Activated CD4-positive, alpha-beta T cell treated with anti-CD3 and anti-CD28 coated beads for 36 hours (primary cell): ENCODE measurements around the gene CCDC188. TPM values are rescaled to one million over a fixed set of nuclear protein-coding genes. Genes with fewer than 3 reads are reported as not detected.

ENCODE experiments used
- ATAC-seq: fragments of 200-7000 bp; cut with Tn5 transposase; one replicate; pipeline ENCODE4 v1.10.0; 2021; ENCODE audit warnings: mild to moderate bottlenecking, moderate library complexity
- CTCF ChIA-PET: fragments of 350-600 bp; sonication (Branson Sonifier 250); formaldehyde crosslinking; loops from one replicate; lab custom pipeline; 2021; ENCODE audit warnings: antibody characterized with exemption; lab: Charles Lee
- POLR2A ChIA-PET: fragments of 350-600 bp; sonication (Branson Sonifier 250); formaldehyde crosslinking; loops from one replicate; lab custom pipeline; 2021; ENCODE audit warnings: antibody characterized with exemption, inconsistent platforms; lab: Charles Lee
- DNase-seq: peaks from one replicate; pipeline ENCODE4 v3.0.0-alpha.2; 2020
- H3K27ac Mint-ChIP-seq: one replicate; pipeline ENCODE4 v1.8.0; 2021; ENCODE audit warnings: mixed read lengths
- H3K27me3 Mint-ChIP-seq: one replicate; pipeline ENCODE4 v1.8.0; 2021; ENCODE audit warnings: mixed read lengths
- H3K36me3 Mint-ChIP-seq: one replicate; pipeline ENCODE4 v1.8.0; 2021; ENCODE audit warnings: low read depth, mixed read lengths
- H3K4me1 Mint-ChIP-seq: one replicate; pipeline ENCODE4 v1.8.0; 2021; ENCODE audit warnings: mixed read lengths
- H3K4me3 Mint-ChIP-seq: one replicate; pipeline ENCODE4 v1.8.0; 2021; ENCODE audit warnings: mild to moderate bottlenecking, moderate library complexity, mixed read lengths
- H3K9me3 Mint-ChIP-seq: one replicate; pipeline ENCODE4 v1.8.0; 2021; ENCODE audit warnings: low read depth, mixed read lengths
- intact Hi-C, 2 experiments: fragments of 100-400 bp; cut with DNase I in 1 of 2; cut with micrococcal nuclease in 1 of 2; formaldehyde crosslinking; loops; one replicate each; pipeline versions ENCODE4 v1.14.2 to v1.15.1; 2022 to 2024; cut with DNase I, micrococcal nuclease
- total RNA-seq, 2 experiments: library from RNA; stranded (reverse); gene quantifications; one replicate each; pipeline ENCODE4 v1.2.3, GENCODE V29; 2021

Gene CCDC188
- total RNA-seq, 2 experiments from 2014 or later, result not detected

DNA sequence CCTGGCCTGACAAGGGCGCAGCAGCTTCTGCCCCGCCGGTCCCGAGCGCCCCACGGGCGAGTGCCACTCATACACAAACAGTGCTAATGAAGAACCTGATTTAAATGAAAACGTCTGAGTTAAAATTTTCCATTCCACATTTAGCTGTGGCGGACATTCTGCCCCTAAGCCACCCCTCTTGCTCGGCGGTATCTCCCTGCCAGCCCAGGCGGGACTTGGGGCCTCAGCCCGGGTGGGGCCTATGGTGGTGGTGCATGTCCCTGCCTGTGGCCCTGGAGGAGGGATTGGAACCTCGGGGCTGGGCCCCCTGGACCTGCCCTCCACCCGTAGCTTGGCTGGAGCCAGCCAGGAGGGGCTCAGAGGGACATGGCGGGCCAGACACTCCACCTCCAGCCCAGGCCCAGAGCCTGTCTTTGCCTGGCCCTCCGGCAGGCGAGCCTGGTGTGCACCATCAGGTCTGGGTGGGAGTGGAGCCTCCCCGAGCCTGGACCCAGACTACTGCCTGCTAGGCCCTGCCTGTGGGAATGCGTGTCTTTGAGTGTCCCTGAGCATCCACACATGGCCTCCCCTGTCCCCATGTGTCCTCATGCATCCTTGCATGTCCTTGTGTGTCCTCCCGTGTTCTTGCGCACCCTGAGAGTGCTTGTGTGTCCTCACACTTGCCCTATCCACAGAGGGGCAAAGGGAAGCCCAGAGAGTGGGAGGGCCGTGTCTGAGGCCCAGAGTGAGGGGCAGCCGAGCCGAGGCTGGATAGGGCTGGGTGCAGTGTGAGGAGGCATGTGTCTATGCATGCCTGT, 14.9 kb downstream of the CCDC188 start:
- POLR2A ChIA-PET, result no interaction called here
- Mint-ChIP-seq H3K4me3 (no peak overlapping the region), H3K4me1 (peaks cover 28% of the 10 kb centered on the region), H3K27ac (no peak overlapping the region), H3K27me3 (no peaks in the 10 kb centered on the region), H3K36me3 (no peaks in the 10 kb centered on the region), H3K9me3 (no peaks in the 10 kb centered on the region)
- intact Hi-C loops, result no loop called here
- ATAC-seq, result no peak
- no peak for DNase-seq
- CTCF ChIA-PET, result no interaction called here

DNA sequence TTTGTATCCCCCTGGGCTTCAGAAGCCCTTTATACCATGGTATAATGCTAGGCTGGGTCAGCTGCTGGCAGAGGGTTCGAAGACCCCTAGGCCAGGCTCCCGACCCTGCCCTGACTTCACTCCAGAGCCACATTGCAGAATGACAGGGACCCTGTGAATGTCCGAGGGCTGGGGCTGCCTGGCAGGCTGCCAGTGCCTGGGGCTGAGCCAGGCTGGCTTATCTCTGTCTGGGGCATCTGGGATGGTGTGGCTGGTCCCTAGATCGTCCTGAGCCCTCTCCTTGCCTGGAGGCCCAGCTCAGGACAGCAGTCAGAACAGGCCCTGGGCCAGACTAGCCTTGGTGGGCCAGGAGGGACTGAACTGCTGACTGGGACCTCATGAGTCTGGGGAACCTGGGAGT, 15.6 kb downstream of the CCDC188 start:
- no peak overlapping the region for H3K27ac Mint-ChIP-seq
- POLR2A ChIA-PET, result no interaction called here
- ATAC-seq (no peak), DNase-seq (no peak)
- H3K4me3 Mint-ChIP-seq, result no peak overlapping the region
- intact Hi-C loops, result no loop called here
- H3K27me3 Mint-ChIP-seq, result no peaks in the 10 kb centered on the region
- H3K36me3 Mint-ChIP-seq, result no peaks in the 10 kb centered on the region
- H3K4me1 Mint-ChIP-seq, result peaks cover 28% of the 10 kb centered on the region
- no peaks in the 10 kb centered on the region for H3K9me3 Mint-ChIP-seq
- CTCF ChIA-PET, result no interaction called here

DNA sequence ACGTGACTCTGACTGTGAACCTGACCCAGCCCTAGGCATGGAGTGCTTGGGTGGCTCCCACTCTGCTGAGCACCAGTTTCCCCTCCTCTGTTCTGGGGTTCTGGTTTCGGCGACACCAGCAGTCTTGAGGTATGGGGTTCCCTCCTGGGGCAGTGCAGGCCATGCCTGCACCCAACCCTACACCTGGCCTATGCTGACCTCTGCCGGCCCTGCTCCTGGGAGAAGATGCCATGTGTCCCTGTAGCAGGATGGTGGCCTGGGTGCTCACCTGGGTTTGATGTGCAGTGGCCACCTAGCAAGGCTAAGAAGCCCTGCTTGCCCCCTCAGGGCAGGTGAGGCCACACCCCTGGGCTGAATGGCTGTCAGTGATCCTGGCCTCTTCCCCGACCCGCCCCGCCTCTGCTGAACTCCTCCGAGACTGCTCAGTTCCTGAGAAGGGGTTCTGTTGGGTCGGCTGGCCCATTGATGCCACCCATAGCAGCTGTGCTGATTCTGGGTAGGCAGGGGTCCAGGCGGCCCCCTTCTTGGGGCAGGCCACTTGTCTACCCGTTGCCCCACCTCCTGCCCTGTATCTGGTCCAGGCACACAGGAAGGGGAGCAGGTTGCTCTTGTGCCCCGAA, 16.8 kb downstream of the CCDC188 start:
- Mint-ChIP-seq H3K9me3 (no peaks in the 10 kb centered on the region), H3K27ac (peak overlapping the region; percentile 47), H3K4me3 (peak overlapping the region; percentile 71), H3K36me3 (no peaks in the 10 kb centered on the region), H3K27me3 (no peaks in the 10 kb centered on the region), H3K4me1 (peaks cover 32% of the 10 kb centered on the region)
- ATAC-seq (no peak), DNase-seq (no peak)
- intact Hi-C loops, result loop anchor here in 1 of 2 experiments (5.0 kb wide), 1 partner anchor 172 kb away; no protein-coding TSS in a partner anchor
- POLR2A ChIA-PET, result no interaction called here
- CTCF ChIA-PET, result no interaction called here

DNA sequence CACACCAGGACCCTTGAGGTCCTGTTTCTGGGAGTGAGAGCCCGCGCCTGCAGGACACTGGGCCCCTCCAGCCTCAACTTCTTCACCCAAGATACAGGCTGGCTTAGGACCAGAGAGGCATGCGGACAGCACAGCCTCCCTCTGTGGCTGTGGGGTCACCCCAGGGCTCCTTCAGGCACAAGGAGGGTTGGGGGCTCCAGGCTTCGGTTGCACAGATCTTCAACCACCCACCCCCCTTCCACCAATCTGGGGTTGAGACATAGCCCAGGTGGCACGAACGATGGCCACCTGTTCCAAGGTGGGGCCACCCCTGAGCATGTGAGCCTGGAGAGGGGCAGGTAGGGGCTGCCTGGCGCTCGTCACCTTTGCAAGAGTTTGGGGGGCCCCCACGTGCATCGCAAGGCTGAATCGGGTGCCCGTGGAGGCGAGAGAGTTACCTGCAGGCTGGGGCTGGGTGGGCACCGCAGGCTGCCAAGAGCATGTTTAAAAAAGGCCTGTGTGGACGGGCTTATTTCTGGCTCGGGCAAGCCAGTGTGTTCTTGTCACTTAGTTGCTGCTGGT, 18.1 kb downstream of the CCDC188 start:
- ChIA-PET CTCF (no interaction called here), POLR2A (no interaction called here)
- H3K9me3 Mint-ChIP-seq, result no peaks in the 10 kb centered on the region
- DNase-seq (no peak), ATAC-seq (no peak)
- H3K36me3 Mint-ChIP-seq, result peaks cover 5% of the 10 kb centered on the region
- H3K4me1 Mint-ChIP-seq, result peaks cover 38% of the 10 kb centered on the region
- no peaks in the 10 kb centered on the region for H3K27me3 Mint-ChIP-seq
- intact Hi-C loops, result loop anchor here in 1 of 2 experiments (5.0 kb wide), 1 partner anchor 170 kb away; no protein-coding TSS in a partner anchor
- H3K4me3 Mint-ChIP-seq, result peak overlapping the region; percentile 71
- peak overlapping the region; percentile 19 for H3K27ac Mint-ChIP-seq

DNA sequence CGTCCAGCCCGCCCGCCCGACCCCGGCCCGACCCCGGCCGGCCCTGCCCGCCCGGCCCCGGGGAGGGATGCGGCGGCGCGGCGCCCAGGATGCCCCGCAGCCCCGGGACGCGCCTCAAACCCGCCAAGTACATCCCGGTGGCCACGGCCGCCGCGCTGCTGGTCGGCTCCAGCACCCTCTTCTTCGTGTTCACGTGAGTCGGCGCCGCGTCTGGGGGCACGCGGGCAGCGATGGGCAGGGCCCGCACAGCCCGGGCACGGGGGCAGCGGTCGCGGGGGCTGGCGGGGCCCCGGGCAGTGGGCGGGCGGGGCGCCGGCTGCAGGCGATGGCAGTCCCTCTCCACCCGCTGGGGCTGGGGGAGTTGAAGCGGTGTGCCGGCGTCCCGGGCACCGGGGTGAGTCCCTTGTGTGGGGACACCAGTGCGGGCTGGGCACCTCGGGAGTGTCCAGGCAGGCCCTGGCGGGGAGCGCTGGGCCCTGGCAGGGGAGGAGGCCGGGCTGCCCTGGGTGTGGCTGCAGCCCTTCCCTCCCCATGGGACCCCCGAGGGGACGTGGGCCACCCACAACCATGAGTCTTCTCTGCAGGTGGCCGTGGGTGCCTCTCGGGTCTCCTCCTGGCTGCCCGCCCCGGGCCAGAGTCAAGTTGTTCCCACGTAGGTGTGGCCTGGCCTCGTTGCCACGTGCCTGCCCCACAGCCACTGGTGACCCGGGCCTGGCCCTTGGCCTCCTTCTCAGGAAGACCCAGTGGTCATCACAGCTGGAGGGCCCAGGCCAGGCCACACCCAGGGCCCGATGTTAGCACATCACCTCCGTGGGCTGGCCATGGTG, 18.8 kb downstream of the CCDC188 start:
- H3K9me3 Mint-ChIP-seq, result no peaks in the 10 kb centered on the region
- peak overlapping the region; percentile 19 for H3K27ac Mint-ChIP-seq
- peaks cover 10% of the 10 kb centered on the region for H3K36me3 Mint-ChIP-seq
- intact Hi-C loops, result loop anchor here (1.0 to 5.0 kb wide), 7 partner anchors 15 to 278 kb away; partner anchors contain the start of genes DGCR8 (in 1 of the 2), GNB1L (in 1 of the 2), RTL10 (in 1 of the 2) and TANGO2 (in 1 of the 2)
- ATAC-seq (peak; percentile 3), DNase-seq (peak; percentile 47)
- H3K27me3 Mint-ChIP-seq, result no peaks in the 10 kb centered on the region
- H3K4me1 Mint-ChIP-seq, result peaks cover 35% of the 10 kb centered on the region
- ChIA-PET CTCF (no interaction called here), POLR2A (no interaction called here)
- peak overlapping the region; percentile 71 for H3K4me3 Mint-ChIP-seq

DNA sequence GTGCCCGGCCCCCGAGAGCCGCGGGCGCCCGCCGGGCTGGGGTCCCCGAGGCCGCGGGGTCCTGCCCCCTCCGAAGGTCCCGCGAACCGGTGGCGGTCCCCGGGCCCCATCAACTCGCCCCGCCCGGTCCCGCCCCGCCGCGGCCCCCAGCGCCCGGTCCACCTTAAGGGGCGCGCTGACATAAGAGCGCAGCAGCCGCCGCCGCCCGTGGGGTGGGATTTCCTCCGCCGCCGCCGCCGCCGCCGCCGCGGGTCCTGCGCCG, 19.3 kb downstream of the CCDC188 start, which contains the start of gene ZDHHC8:
Gene ZDHHC8, plus strand, starts transcription at position 208 of the 262 bp plus-strand sequence. CDS start 144 bp downstream, outside the sequence.
- POLR2A ChIA-PET, result interaction anchor here (3.4 kb wide), 1 partner anchor 13 kb away, joined by 26 read pairs; the partner anchor contains the start of gene TRMT2A
- Mint-ChIP-seq H3K27me3 (no peaks in the 10 kb centered on the region), H3K4me3 (peak within 1 kb of the TSS; percentile 71), H3K4me1 (peaks cover 35% of the 10 kb centered on the region), H3K9me3 (no peaks in the 10 kb centered on the region), H3K27ac (peak within 1 kb of the TSS; percentile 19), H3K36me3 (peaks cover 16% of the 10 kb centered on the region)
- peak; percentile 40 for ATAC-seq
- CTCF ChIA-PET, result no interaction called here
- peak; percentile 63 for DNase-seq
- intact Hi-C loops, result loop anchor here (1.0 to 5.0 kb wide), 7 partner anchors 14 to 277 kb away; partner anchors contain the start of genes DGCR8 (in 1 of the 2), GNB1L (in 1 of the 2), RTL10 (in 1 of the 2) and TANGO2 (in 1 of the 2)

DNA sequence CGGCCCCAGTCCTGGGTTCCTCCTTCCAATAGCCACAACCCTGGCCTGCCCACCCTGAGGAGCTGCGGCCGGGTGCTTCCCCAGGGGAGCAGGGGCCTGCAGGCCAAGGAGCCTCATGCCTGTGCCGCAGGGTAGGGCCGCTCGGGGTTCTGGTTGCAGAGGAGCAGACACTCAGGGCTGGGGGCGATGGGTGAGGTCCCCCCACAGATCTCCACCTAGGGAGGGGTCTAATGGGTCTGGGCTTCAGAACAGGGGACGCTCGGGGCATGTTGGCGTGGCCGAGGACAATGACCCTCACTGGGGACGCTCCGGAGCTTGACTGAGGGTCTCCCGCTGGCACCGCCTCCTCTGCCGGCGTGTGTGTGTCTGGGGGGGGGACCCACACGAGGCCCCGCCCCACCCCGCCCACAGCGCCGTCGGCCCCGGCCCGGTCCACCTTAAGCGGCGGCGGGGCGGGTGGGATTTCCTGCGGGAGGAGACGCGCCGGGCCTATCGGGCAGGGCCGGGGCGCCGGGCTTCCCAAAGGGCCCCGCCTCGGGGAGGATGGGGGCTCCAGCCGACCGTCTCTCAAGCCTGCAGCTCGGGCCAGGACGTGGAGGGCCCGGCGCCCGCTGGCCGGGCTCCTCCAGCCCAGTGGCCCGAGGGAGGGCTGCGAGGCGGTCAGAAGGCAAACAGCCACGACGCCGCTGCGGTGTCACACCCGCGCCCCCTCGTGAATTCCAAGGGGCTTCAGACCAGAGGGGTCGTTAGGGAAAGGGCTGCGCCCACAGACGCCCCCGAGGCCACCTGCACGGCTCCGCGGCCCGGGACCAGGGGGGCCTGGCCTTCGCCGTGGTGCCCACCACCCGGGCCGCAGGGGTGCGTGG, 19.9 kb downstream of the CCDC188 start:
- no peaks in the 10 kb centered on the region for H3K9me3 Mint-ChIP-seq
- intact Hi-C loops, result loop anchor here (1.0 to 5.0 kb wide), 7 partner anchors 14 to 277 kb away; partner anchors contain the start of genes DGCR8 (in 1 of the 2), GNB1L (in 1 of the 2), RTL10 (in 1 of the 2) and TANGO2 (in 1 of the 2)

DNA sequence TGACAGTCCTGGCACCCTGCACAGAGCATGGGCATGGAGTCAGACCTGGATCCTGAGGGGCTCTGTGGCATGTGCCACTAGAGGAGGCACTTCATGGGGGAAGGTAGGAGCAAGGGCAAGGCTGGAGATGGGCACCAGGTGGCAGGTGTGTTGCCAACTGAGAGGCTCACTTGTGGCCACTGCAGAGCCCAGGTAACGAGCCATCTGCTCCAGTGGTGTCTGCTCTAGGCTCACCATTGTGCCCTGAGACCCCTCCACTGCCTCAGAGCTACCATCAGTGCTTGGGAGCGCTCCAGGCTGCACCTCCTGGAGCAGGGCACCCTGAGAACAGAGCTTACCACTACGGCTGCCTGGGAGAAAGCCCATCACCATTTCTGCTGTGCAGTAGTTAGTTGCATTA, 20.5 kb downstream of the CCDC188 start:
- POLR2A ChIA-PET, result interaction anchor here (0.6 to 3.4 kb wide), 3 partner anchors 12 to 952 kb away, joined by 3 to 26 read pairs (median 3); partner anchors contain the start of genes SLC25A1 and TRMT2A
- intact Hi-C loops, result loop anchor here in 1 of 2 experiments (5.0 kb wide), 1 partner anchor 168 kb away; no protein-coding TSS in a partner anchor

More for the DNA sequence above, 19.9 kb downstream of the CCDC188 start:
- CTCF ChIA-PET, result interaction anchor here (0.7 to 1.5 kb wide), 2 partner anchors 20 to 24 kb away, joined by 3 to 4 read pairs; no protein-coding TSS in a partner anchor
- ATAC-seq, result peak; percentile 52
- Mint-ChIP-seq H3K27me3 (no peaks in the 10 kb centered on the region), H3K36me3 (peaks cover 21% of the 10 kb centered on the region), H3K4me1 (peaks cover 33% of the 10 kb centered on the region), H3K4me3 (peak overlapping the region; percentile 51), H3K27ac (no peak overlapping the region)
- POLR2A ChIA-PET, result interaction anchor here (0.6 to 3.4 kb wide), 3 partner anchors 12 to 952 kb away, joined by 3 to 26 read pairs (median 3); partner anchors contain the start of genes SLC25A1 and TRMT2A
- peak; percentile 81 for DNase-seq

DNA sequence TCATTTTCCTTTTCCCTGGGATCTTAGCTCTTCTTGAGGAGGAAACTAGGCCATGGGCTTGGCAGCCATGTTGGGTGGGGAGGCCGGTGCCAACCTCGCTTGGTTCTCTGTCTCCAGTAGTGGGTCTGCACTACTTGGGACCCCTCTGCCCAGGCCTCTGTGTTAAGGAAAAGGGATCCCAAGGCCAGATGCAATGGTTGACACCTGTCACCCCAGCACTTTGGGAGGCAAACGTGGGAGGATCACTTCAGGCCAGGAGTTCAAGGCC, 21.2 kb downstream of the CCDC188 start:
- Mint-ChIP-seq H3K9me3 (no peaks in the 10 kb centered on the region), H3K4me1 (peaks cover 33% of the 10 kb centered on the region), H3K27me3 (no peaks in the 10 kb centered on the region), H3K36me3 (peaks cover 30% of the 10 kb centered on the region), H3K4me3 (no peak overlapping the region), H3K27ac (no peak overlapping the region)
- ChIA-PET CTCF (interaction anchor here (0.6 to 2.2 kb wide), 3 partner anchors 11 to 74 kb away, joined by 3 to 14 read pairs (median 4); partner anchors contain the start of gene TRMT2A), POLR2A (interaction anchor here (3.4 kb wide), 1 partner anchor 11 kb away, joined by 26 read pairs; the partner anchor contains the start of gene TRMT2A)
- no peak for DNase-seq
- no peak for ATAC-seq
- intact Hi-C loops, result loop anchor here (1.0 to 5.0 kb wide), 4 partner anchors 11 to 167 kb away; no protein-coding TSS in a partner anchor

More for the DNA sequence above, 20.5 kb downstream of the CCDC188 start:
- H3K27ac Mint-ChIP-seq, result no peak overlapping the region
- H3K4me3 Mint-ChIP-seq, result peak overlapping the region; percentile 51
- H3K27me3 Mint-ChIP-seq, result no peaks in the 10 kb centered on the region
- no peak for ATAC-seq
- DNase-seq, result peak; percentile 44
- H3K36me3 Mint-ChIP-seq, result peaks cover 25% of the 10 kb centered on the region
- CTCF ChIA-PET, result interaction anchor here (0.6 to 2.2 kb wide), 4 partner anchors 12 to 75 kb away, joined by 3 to 14 read pairs (median 4); partner anchors contain the start of gene TRMT2A
- H3K9me3 Mint-ChIP-seq, result no peaks in the 10 kb centered on the region
- peaks cover 33% of the 10 kb centered on the region for H3K4me1 Mint-ChIP-seq
